IMR-90 (cell line): ENCODE measurements around the gene MRPL40. TPM values are rescaled to one million over a fixed set of nuclear protein-coding genes. Genes with fewer than 3 reads are reported as not detected.
A peak's percentile ranks its signal among the peaks of the same experiment; 100 is the strongest.
"Not testable (repeated sequence)": the region's sequence is repeated elsewhere in the genome, so short reads cannot be mapped to it uniquely, and the experiment has no call there.

Experiments used
- ATAC-seq: fragments of 200-7000 bp; cut with Tn5 transposase; 2 replicates; pipeline ENCODE4 v1.9.1; 2020; ENCODE audit warnings: low read depth, mild to moderate bottlenecking, moderate library complexity
- BruUV-seq: library from RNA; stranded (reverse); fragments of 400-500 nt; replicated peaks from 2 replicates; lab custom pipeline; 2021; lab: Mats Ljungman, UMichigan
- CTCF ChIA-PET: fragments of 300-600 bp; formaldehyde crosslinking; extraction: SDS; loops from one replicate; lab custom pipeline; 2021; ENCODE audit warnings: antibody characterized with exemption; lab: Yijun Ruan, JAX
- POLR2A ChIA-PET: fragments of 300-600 bp; sonication (Branson Sonifier 250); formaldehyde crosslinking; loops from one replicate; lab custom pipeline; 2022; ENCODE audit warnings: antibody characterized with exemption; ENCODE audit not compliant: unreplicated experiment; lab: Charles Lee
- DNase-seq: peaks from one replicate; pipeline ENCODE4 v3.0.0; 2013
- H2AFZ ChIP-seq: replicated peaks from 2 replicates; pipeline ENCODE3; 2013; ENCODE audit warnings: low read length, mild to moderate bottlenecking; ENCODE audit not compliant: poor library complexity
- H2AK5ac ChIP-seq: 2 replicates; pipeline ENCODE4 v1.6.1; 2013; ENCODE audit warnings: low read depth, low read length, inconsistent platforms
- H2AK9ac ChIP-seq: replicated peaks from 2 replicates; pipeline ENCODE3; 2013; ENCODE audit warnings: mild to moderate bottlenecking, low read depth, low read length, moderate library complexity; ENCODE audit not compliant: poor library complexity
- H2BK120ac ChIP-seq: 2 replicates; pipeline ENCODE4 v1.6.1; 2013; ENCODE audit warnings: low read depth, low read length, inconsistent platforms
- H2BK15ac ChIP-seq: 3 replicates; pipeline ENCODE4 v1.6.1; 2013; ENCODE audit warnings: low read depth, low read length, inconsistent platforms
- H2BK20ac ChIP-seq: 2 replicates; pipeline ENCODE4 v1.6.1; 2013; ENCODE audit warnings: low read depth, mild to moderate bottlenecking, inconsistent platforms, low read length, moderate library complexity
- H2BK5ac ChIP-seq: 2 replicates; pipeline ENCODE4 v1.6.1; 2013; ENCODE audit warnings: mild to moderate bottlenecking, low read depth, low read length, inconsistent platforms; ENCODE audit not compliant: poor library complexity, severe bottlenecking
- H3K14ac ChIP-seq: replicated peaks from 2 replicates; pipeline ENCODE4 v1.6.1; 2013; ENCODE audit warnings: low read depth, low read length, inconsistent platforms
- H3K18ac ChIP-seq: 2 replicates; pipeline ENCODE4 v1.6.1; 2013; ENCODE audit warnings: low read depth, low read length, control low read depth
- H3K23ac ChIP-seq: 2 replicates; pipeline ENCODE4 v1.6.1; 2013; ENCODE audit warnings: low read depth, low read length, inconsistent platforms
- H3K27ac ChIP-seq: 2 replicates; pipeline ENCODE4 v1.5.1; 2013; ENCODE audit warnings: mild to moderate bottlenecking, control low read depth, low read length; ENCODE audit not compliant: insufficient read depth
- H3K27me3 ChIP-seq: 2 replicates; pipeline ENCODE4 v1.6.1; 2013; ENCODE audit warnings: low read length; ENCODE audit not compliant: control insufficient read depth, insufficient read depth
- H3K36me3 ChIP-seq: 2 replicates; pipeline ENCODE4 v1.6.1; 2013; ENCODE audit warnings: low read length, mixed read lengths; ENCODE audit not compliant: control insufficient read depth, insufficient read depth
- H3K4ac ChIP-seq: 2 replicates; pipeline ENCODE4 v1.6.1; 2013; ENCODE audit warnings: low read depth, low read length, inconsistent platforms
- H3K4me1 ChIP-seq: 2 replicates; pipeline ENCODE4 v1.6.1; 2013; ENCODE audit warnings: low read length, mixed read lengths; ENCODE audit not compliant: control insufficient read depth, insufficient read depth
- H3K4me2 ChIP-seq: 2 replicates; pipeline ENCODE4 v1.6.1; 2013; ENCODE audit warnings: low read depth, mild to moderate bottlenecking, control low read depth, low read length, moderate library complexity
- H3K4me3 ChIP-seq: 2 replicates; pipeline ENCODE4 v1.5.1; 2013; ENCODE audit warnings: low read depth, mild to moderate bottlenecking, control low read depth, low read length, moderate library complexity; ENCODE audit not compliant: insufficient read depth
- H3K56ac ChIP-seq: 2 replicates; pipeline ENCODE4 v1.6.1; 2013; ENCODE audit warnings: low read length, inconsistent platforms; ENCODE audit not compliant: insufficient read depth; ENCODE audit errors: extremely low read depth
- H3K79me1 ChIP-seq, 2 experiments: 2 replicates each; pipeline ENCODE4 v1.6.1; 2013; ENCODE audit warnings: low read length in 2 of 2, inconsistent platforms in 1 of 2, low read depth in 1 of 2
- H3K9ac ChIP-seq: 2 replicates; pipeline ENCODE4 v1.6.1; 2013; ENCODE audit warnings: low read depth, low read length, control low read depth
- H3K9me1 ChIP-seq: 2 replicates; pipeline ENCODE4 v1.6.1; 2013; ENCODE audit warnings: low read length, inconsistent platforms; ENCODE audit not compliant: insufficient read depth
- H3K9me3 ChIP-seq: 2 replicates; pipeline ENCODE4 v1.6.1; 2013; ENCODE audit warnings: low read length; ENCODE audit not compliant: control insufficient read depth, insufficient read depth
- H4K20me1 ChIP-seq: 2 replicates; pipeline ENCODE4 v1.6.1; 2013; ENCODE audit warnings: low read length, inconsistent platforms; ENCODE audit not compliant: insufficient read depth
- H4K5ac ChIP-seq: 2 replicates; pipeline ENCODE4 v1.6.1; 2013; ENCODE audit warnings: mild to moderate bottlenecking, low read depth, low read length, control low read depth
- H4K8ac ChIP-seq, 2 experiments: 2 replicates each; pipeline ENCODE4 v1.6.1; 2013; ENCODE audit warnings: low read depth in 2 of 2, low read length in 2 of 2, control low read depth in 1 of 2, inconsistent platforms in 1 of 2
- H4K91ac ChIP-seq: 2 replicates; pipeline ENCODE4 v1.6.1; 2013; ENCODE audit warnings: low read depth, low read length, inconsistent platforms; ENCODE audit not compliant: insufficient read depth
- WGBS, 2 experiments: methylation state at CpG; one replicate each; pipeline versions ENCODE4 v1.1.5 to v1.1.7; 2013; ENCODE audit warnings: missing lambda C conversion rate in 2 of 2; ENCODE audit not compliant: insufficient read length in 1 of 2; ENCODE audit errors: extremely low coverage in 2 of 2; 5-methylcytosine and 5-hydroxymethylcytosine counted together
- dilution Hi-C: fragments of 300-500 bp; cut with HindIII; formaldehyde crosslinking; loops from one replicate; pipeline ENCODE4 v1.14.3; 2018; ENCODE audit warnings: low sequenced_read_pairs; ENCODE audit not compliant: unreplicated experiment
- in situ Hi-C: fragments of 300-500 bp; cut with MboI; formaldehyde crosslinking; loops from 3 replicates; pipeline ENCODE4 v1.14.3; 2019; ENCODE audit warnings: low sequenced_read_pairs, inconsistent platforms, mixed read lengths
- intact Hi-C: fragments of 100-400 bp; cut with micrococcal nuclease; formaldehyde crosslinking; loops from 2 replicates; pipeline ENCODE4 v1.10.0; 2022
- polyA plus RNA-seq, 3 experiments: library from polyadenylated mRNA; depleted of rRNA; stranded (reverse); fragments of >200 nt; gene quantifications; 2 replicates each; pipeline ENCODE4 v1.2.3, GENCODE V29; 2012; ENCODE audit warnings: low replicate concordance in 1 of 3
- total RNA-seq: library from RNA; depleted of rRNA; stranded (reverse); fragments of >200 nt; gene quantifications from 2 replicates; pipeline ENCODE4 v1.2.3, GENCODE V29; 2012

Gene MRPL40
- total and polyA plus RNA-seq, 2 of the 4 experiments (the other 2 are of a cell fraction), result 36.7 to 37.5 TPM

- H2BK15ac ChIP-seq, H3K4me1 ChIP-seq, H3K9me3 ChIP-seq, H3K14ac ChIP-seq, H3K27me3 ChIP-seq, H3K4me3 ChIP-seq, H3K27ac ChIP-seq, H3K18ac ChIP-seq, ATAC-seq, CTCF ChIA-PET, H2BK20ac ChIP-seq, in situ Hi-C loops, H4K5ac ChIP-seq, H2BK120ac ChIP-seq, H3K56ac ChIP-seq, intact Hi-C loops, H2BK5ac ChIP-seq, H3K4ac ChIP-seq, H3K9ac ChIP-seq, H2AK5ac ChIP-seq, POLR2A ChIA-PET, H3K23ac ChIP-seq, H3K4me2 ChIP-seq, H4K8ac ChIP-seq, DNase-seq, H3K9me1 ChIP-seq, dilution Hi-C loops, H4K91ac ChIP-seq, H2AFZ ChIP-seq, BruUV-seq: not testable (repeated sequence)
- Histone ChIP-seq H2AK9ac (peak overlapping the region; percentile 66), H4K20me1 (peaks cover 12% of the 10 kb centered on the region), H3K79me1 (peaks cover 23 to 50% of the 10 kb centered on the region in 2 experiments), H3K36me3 (peaks cover 16% of the 10 kb centered on the region)
- no CpG with 5 or more reads among the region's 9 CpGs for WGBS, 2 experiments
Measured at GRCh38 chr22:19436444-19437161, 4.3 kb downstream of the MRPL40 start.
